Neural progenitor cell (in vitro differentiated cells): ENCODE data around the gene IGSF3.

Experiments used
- CTCF ChIP-seq: fragments of 200-600 bp; sonication (generic); IDR thresholded peaks from 2 replicates; pipeline ENCODE4 v1.5.1; 2017; ENCODE audit warnings: antibody characterized with exemption, mild to moderate bottlenecking
- EZH2 ChIP-seq: fragments of 200-600 bp; sonication (generic); IDR thresholded peaks from 2 replicates; pipeline ENCODE4 v1.6.1; 2017; ENCODE audit warnings: antibody characterized with exemption, mild to moderate bottlenecking, moderate library complexity
- EZH2phosphoT487 ChIP-seq: fragments of 200-600 bp; sonication (generic); IDR thresholded peaks from 2 replicates; pipeline ENCODE4 v1.6.1; 2017; ENCODE audit warnings: antibody characterized with exemption

GRCh38 chr1:116537040-116537831 is 130.3 kb downstream of the IGSF3 start:
- no peak for TF ChIP-seq EZH2
- no peak for TF ChIP-seq CTCF
- TF ChIP-seq EZH2phosphoT487, result no peak
